MM.1S (cell line): ENCODE data around the gene NSUN3.

Experiments used
- EZH2phosphoT487 ChIP-seq: fragments of 300-600 bp; sonication (generic); IDR thresholded peaks from 2 replicates; pipeline ENCODE4 v1.6.1; 2018; ENCODE audit warnings: antibody characterized with exemption, low read length
- TF ChIP-seq, protein P1 (sequence below): fragments of 300-600 bp; sonication (generic); IDR thresholded peaks from 2 replicates; pipeline ENCODE4 v1.5.1; 2016; ENCODE audit warnings: antibody characterized with exemption, low read length, mixed read lengths

DNA sequence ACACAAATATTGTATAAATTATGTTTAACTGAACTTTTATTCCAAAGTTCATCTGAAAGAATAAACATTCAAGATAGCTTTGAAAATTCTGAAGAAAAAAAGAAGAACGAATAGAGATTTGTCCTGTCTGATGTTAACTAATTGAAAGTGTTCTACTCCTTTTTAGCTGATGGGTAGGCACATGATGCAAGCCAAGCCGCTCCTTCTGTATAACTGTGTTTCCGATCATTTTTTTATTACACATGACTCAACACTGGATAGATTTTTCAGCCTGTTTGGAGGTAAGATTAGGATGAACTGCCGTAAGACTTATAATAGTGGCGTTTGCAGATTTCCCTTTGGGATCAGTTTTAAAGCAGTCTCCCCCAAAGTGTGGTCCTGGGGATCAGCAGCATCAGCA is 19.0 kb downstream of the NSUN3 start:
- TF ChIP-seq, protein P1, sequence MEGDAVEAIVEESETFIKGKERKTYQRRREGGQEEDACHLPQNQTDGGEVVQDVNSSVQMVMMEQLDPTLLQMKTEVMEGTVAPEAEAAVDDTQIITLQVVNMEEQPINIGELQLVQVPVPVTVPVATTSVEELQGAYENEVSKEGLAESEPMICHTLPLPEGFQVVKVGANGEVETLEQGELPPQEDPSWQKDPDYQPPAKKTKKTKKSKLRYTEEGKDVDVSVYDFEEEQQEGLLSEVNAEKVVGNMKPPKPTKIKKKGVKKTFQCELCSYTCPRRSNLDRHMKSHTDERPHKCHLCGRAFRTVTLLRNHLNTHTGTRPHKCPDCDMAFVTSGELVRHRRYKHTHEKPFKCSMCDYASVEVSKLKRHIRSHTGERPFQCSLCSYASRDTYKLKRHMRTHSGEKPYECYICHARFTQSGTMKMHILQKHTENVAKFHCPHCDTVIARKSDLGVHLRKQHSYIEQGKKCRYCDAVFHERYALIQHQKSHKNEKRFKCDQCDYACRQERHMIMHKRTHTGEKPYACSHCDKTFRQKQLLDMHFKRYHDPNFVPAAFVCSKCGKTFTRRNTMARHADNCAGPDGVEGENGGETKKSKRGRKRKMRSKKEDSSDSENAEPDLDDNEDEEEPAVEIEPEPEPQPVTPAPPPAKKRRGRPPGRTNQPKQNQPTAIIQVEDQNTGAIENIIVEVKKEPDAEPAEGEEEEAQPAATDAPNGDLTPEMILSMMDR: no peak
- no peak for TF ChIP-seq EZH2phosphoT487
